Activated T-cell treated with anti-CD3 and anti-CD28 coated beads for 48 hours (primary cell): Measurements from ENCODE around the gene NCOR2.
A peak's percentile ranks its signal among the peaks of the same experiment; 100 is the strongest.
"Not testable (repeated sequence)": the region's sequence is repeated elsewhere in the genome, so short reads cannot be mapped to it uniquely, and the experiment has no call there.

Experiments
- DNase-seq: peaks from one replicate; pipeline ENCODE4 v3.0.0-alpha.2; 2020; ENCODE audit warnings: low read depth

Gene NCOR2

GRCh38 chr12:124599074-124599999, 31.9 kb upstream of the NCOR2 start:
- peak; percentile 34 for DNase-seq

- DNase-seq = no peak
Observed at GRCh38 chr12:124597041-124597440, 29.6 kb upstream of the NCOR2 start.

- no peak for DNase-seq
Observed at GRCh38 chr12:124595444-124595843, 28.0 kb upstream of the NCOR2 start.

- DNase-seq = no peak
Observed at GRCh38 chr12:124594851-124595250, 27.4 kb upstream of the NCOR2 start.

- DNase-seq = no peak
Observed at GRCh38 chr12:124593851-124594401, 26.5 kb upstream of the NCOR2 start.

GRCh38 chr12:124593176-124593575, 25.8 kb upstream of the NCOR2 start:
- no peak for DNase-seq

GRCh38 chr12:124592481-124593160, 25.2 kb upstream of the NCOR2 start:
- no peak for DNase-seq

GRCh38 chr12:124592050-124592449, 24.6 kb upstream of the NCOR2 start:
- DNase-seq = no peak

GRCh38 chr12:124590447-124590846, 23.0 kb upstream of the NCOR2 start:
- DNase-seq = no peak

GRCh38 chr12:124588751-124589267, 21.4 kb upstream of the NCOR2 start:
- peak; percentile 29 for DNase-seq

- no peak for DNase-seq
Observed at GRCh38 chr12:124588018-124588634, 20.7 kb upstream of the NCOR2 start.

GRCh38 chr12:124586756-124587155, 19.3 kb upstream of the NCOR2 start:
- no peak for DNase-seq

GRCh38 chr12:124584494-124584893, 17.1 kb upstream of the NCOR2 start:
- not testable (repeated sequence) for DNase-seq

GRCh38 chr12:124583854-124584253, 16.4 kb upstream of the NCOR2 start:
- DNase-seq = no peak

- no peak for DNase-seq
Observed at GRCh38 chr12:124582108-124582424, 14.7 kb upstream of the NCOR2 start.

GRCh38 chr12:124581307-124582107, 14.1 kb upstream of the NCOR2 start:
- DNase-seq = no peak

GRCh38 chr12:124579921-124580517, 12.6 kb upstream of the NCOR2 start:
- DNase-seq = no peak

- DNase-seq = no peak
Observed at GRCh38 chr12:124578854-124579253, 11.4 kb upstream of the NCOR2 start.

GRCh38 chr12:124578445-124578844, 11.0 kb upstream of the NCOR2 start:
- DNase-seq = no peak

- no peak for DNase-seq
Observed at GRCh38 chr12:124577986-124578385, 10.6 kb upstream of the NCOR2 start.

GRCh38 chr12:124577374-124577773, 10.0 kb upstream of the NCOR2 start:
- DNase-seq = no peak
